ENCODE measurements around the gene PITX1.

The PITX1 gene

DNA sequence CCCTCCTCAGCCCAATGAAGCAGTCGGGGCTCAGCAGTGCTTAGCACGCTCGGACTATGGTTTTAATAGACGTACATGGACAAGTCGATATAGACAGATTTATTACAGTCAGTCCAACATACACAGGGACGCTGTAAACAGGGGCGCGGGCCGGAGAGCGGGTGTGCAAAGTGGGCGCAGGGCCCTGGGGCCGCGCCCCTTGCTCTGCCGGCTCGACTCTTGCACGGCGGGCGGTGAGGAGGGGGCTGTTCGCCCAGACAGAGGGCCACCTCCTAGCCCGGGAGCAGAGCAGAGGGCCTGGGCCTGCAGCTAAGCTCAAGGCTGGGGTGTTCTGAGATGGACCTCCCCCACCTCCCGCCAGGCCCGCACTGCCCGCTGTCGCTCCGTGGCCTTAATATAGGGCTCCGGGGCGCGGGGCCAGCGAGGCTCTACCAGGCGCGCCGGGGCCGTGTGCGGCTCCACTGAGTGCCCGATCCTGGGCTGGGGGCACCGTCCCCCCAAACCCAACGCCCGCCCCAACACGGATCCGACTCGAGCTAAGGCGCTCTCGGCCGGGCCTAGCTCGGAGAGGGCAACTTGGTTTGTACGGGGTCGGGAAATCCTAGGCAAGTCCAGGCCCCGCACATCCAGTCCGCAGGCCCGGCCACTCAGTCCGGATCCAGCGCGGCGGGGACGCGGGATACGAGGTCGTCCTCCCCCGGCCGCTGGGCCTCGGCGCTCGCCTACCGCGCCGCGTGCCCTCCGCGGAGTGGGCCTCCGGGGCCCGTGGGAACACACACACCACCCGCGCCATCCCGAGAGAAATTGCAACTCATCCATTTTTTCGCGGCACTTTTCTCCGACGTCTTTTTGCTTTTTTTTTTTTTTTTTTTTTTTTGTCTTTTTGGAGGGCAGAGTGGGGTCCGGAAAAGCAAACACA lies 6.1 kb downstream of the PITX1 start:
- DNase-seq: no peak

DNA sequence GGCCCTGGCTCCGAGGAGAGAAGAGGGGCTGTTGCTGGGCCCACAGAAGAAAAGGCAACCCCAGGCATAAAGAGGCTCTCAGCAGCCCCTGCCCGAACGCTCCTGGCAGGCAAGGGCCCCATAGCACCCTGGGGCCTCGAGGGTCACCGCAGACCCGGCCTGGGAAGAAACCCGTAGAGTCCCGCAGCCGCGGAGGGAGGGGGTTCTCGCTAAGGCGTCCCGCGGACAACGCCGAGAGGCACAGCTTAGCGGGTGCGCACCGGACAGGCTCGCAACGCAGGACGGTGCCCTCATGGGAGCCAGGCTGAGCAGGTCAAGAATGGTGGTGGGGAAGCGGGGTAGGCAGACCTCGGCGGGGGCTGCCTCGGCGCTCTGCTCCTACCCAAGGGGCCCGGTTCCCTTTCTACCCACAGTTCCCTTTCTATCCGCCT lies 6.7 kb downstream of the PITX1 start:
- no peak for DNase-seq

DNA sequence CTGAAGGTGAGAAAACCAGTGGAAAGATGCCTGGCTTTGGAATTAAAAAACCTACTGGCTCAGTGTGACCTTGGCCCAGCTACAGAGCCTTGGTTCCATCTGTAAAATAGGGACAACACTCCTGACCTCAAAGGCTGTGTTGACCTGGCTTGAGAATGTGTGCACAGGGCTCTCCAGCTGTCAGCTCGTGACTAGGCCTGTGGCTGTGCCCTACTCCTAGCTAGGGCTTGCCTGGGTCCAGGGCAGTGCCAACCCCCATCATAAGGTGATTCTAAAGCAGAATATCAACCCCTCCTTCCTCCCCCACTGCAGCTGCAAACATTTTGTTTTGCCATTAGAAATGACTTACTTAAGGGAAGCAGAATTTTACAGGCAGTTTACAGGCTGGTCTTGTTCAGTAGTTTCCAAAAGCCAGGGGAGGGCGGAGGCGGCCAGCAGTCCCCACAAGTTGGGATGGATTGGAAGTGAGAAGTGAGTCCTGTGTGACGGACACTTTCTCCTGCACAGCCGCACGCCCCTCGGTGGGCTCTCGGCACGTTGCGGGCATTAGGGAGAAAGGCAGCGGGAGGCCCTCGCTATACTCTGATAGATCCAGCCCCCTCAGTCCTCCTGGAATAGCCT lies 7.3 kb downstream of the PITX1 start:
- DNase-seq: peak; percentile 36

DNA sequence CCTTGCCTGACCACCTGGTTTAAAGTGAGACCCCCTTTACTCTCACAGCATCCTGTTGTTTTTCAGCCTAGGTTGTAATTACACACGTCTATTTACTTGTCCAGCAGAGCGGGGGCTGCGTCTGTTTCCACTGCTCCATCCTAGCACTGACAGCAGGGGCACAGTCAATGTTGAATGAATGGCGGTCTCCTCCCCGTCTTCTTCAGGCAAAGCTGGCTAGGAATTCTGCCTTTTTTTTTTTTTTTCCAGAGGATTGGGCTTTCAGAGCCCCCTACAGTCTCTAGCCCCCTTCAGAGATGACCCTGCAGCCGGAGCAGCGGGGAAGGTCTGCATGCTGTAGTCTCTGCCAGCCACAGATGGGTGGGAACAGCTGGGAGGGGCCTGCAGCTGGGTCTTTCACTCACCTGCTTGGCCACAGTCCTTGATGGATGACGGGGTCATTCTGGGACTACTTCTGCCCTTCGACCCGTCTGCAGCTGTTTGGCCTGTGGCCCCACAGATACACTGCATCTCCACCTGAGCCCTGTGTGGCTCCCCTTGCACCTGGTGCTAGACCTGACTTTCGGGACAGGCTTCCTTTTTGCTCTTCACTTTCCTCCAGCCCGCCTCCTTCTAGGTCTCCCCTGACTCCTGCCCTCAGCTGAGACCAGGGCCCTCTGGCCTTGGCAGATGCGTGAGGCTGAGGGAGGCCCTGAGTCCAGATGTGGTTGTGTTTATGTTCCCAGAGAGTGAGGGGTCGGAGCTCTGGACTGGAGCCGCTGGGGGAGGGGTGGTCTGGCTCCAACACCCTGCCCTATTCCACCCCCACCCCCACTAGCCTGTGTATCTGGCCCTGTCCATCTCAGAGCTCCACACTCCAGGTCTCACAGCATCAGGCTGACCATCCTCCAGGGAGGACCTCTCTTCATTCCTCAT lies 8.0 kb downstream of the PITX1 start:
- DNase-seq: no peak

DNA sequence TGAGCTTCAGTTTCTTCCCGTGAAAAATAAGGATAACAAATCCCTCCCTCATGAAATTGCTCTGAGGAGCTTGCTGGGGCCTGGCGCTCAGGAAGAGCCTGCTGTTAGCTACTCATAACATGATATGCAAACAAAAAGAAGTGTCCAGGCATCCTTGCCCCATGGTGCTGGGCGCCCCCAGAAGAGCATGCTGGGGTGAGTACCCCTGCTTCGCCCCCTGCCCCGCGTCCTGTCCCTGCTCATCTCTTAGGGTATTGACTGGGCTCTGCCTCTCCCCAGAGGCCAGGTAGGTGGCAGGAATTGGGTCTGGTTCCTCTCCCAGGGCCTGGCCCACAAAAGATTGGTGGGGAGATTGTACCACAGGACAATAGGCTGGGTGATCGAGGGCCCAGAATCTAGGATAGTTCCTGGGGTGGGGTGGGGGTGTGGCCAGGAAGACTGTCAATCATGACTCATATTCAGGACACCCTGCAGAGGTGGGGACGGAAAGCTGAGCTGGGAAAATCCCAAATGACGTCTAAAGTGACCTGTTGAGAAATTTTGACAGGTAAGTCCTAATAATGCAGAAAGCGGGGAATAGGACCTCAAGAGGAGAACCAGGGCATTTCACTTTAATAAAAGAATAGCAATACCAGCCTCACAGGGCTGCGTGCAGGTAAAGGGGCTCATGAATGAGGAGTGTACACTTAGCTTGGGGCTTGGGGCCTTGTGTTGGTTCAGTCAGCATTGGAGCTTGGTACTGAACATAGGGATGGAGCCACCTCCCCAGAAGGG lies 8.9 kb downstream of the PITX1 start:
- DNase-seq: no peak

DNA sequence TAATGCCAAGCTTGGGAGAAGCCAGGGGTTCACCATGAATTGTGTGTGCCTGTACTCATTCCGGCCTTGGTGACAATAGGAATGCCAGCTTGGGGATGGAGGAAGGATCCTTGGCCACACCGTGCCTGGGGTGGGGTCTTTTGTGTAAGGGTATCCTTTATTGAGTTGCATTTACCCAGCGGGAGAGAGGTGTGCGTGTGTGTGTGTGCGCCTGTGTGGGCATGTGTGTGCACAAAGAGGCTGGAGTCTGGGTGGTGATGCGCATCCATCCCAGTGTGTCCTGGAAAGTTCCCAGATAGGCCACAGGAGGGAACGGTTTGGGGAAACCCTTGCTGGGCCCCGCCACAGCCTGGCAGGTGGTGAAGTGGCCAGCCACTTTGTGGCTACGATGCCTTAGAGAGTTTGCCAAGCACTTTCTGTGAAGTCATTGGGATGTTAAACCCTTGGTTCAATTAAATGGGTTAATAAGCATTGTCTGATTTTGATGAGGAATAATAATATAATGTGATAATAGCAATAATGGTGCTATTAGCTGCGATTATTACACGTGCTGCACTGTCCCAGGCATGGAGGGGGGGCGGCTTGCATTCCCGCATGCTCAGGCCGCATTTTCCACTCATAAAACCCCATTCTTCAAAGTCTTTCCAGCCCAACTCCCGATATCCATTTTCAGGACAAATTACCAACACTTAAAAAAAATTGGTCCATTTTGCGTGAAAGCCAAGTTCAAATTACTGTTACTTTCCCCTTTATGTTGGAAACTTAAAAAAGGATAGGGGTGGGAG lies 13.7 kb downstream of the PITX1 start:
- DNase-seq: no peak

DNA sequence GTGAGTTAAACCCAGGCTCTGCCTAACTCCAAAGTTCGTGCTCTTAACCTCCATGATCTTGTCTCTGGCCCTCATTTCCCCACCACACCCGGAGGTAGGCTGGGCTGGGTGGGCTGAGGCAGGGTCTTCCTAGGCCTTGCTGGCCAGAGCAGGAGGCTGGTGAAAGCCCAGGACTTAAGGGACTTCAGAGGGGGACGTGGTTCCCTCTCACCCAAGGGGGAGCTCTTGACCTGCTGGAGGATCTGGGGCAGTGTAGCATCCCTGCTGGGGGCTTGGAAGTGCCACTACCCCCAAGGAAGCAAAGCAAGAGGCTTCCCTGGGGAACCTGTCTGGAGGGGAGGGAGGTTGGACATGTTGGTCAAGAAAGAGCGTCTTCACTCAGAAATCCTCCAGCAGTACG lies 14.7 kb downstream of the PITX1 start:
- no peak for DNase-seq

DNA sequence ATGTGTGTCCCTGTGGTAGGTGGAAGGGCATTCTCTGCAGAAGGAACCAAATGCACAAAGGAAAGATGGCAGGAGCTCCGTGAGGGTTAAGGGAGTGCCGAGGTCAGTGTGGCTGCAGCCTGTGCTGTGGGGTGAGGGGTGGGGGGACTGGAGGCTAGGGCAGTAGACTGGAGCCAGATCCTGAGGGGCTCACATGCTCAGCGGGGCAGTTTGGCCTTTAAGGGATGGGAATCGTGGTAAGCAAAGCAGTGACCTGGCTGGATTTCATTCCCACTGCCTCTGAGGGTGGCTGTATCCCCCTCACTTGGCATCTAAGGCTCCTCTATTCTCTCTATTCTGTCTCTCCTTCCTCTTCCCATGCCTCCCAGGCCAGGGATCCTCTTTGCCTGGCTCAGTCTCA lies 15.6 kb downstream of the PITX1 start:
- no peak for DNase-seq

DNA sequence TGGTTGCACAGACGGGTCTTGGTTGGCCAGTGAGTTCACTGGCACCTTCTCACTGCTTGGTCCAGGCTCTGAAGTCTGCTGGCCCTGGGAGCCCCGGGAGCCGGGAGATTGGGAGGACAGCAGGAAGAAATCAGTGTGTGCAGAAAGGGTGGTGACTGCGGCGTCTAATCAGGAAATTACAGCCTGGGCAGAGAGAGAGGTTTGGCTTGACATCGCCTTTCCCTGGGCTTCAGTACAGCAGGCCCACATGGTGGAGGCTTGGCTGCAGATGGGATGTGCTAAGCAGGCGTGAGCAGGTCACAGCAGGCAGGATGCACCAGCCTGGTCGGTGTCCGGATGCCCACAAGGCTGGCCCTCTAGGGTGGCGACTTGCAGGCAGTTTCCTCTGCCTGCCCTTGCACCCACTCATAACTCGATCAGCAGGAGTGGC lies 17.2 kb downstream of the PITX1 start:
- no peak for DNase-seq

DNA sequence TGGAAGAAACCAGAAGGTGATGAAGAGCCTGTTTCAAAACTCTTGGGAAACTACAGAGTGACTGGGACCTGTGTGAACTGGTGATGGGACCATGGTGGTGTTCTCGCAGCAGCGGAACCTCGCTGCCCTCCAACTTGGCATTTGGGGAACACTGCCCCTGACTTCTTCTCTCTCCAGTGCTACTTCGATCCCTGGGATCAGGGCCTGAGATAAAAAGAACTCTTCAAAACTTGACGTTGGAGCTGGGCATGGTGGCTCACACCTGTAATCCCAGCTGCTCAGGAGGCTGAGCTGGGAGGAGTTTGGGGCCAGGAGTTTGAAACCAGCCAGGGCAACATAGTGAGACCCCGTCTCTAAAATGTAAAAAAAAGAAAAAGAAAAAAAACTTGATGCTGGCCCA lies 18.1 kb downstream of the PITX1 start:
- DNase-seq: no peak

DNA sequence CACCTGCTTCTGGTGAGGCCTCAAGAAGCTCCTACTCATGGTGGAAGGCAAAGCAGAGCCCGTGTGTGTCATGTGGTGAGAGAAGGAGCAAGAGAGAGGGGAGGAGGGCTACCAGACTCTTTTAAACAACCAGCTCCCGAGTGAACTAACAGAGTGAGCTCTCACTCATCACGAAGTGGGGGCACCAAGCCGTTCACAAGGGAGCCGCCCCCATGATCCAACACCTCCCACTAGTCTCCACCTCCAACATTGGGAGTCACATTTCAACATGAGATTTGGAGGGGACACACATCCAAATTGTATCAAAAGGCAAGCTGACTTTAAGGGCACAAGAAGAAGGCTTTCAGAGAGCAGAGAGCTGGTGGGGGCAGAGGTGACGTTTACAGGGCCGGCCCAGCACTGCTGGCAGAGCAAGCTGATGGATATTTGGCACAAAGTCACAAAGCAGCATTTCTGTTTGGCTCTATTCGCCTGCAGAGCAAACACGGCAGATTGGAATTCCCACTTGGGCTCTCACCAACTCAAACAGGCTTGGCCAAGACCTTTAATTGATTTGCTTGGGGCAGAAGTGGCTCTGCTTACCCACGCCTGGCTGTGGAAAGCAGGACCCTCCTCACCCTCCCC lies 20.0 kb downstream of the PITX1 start:
- no peak for DNase-seq

DNA sequence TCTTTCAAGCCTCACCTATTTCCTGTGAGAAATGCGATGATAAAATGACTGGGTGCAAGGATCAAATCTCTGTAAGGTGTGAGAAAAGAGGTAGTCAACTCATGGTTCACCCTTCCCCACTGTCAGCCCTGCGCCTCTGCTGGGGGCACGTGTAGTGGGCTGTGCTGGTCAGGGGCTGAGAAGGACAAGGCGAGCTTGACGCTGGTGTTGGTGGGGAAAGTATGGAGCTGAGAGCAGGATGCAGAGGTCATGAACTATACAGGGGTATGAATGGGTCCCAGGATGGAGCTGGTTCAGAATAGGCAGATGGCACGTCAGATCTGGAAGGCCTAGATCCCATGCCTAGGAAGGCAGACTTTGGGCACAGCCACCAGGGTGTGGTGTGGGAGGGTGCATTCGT lies 20.6 kb downstream of the PITX1 start:
- DNase-seq: no peak

DNA sequence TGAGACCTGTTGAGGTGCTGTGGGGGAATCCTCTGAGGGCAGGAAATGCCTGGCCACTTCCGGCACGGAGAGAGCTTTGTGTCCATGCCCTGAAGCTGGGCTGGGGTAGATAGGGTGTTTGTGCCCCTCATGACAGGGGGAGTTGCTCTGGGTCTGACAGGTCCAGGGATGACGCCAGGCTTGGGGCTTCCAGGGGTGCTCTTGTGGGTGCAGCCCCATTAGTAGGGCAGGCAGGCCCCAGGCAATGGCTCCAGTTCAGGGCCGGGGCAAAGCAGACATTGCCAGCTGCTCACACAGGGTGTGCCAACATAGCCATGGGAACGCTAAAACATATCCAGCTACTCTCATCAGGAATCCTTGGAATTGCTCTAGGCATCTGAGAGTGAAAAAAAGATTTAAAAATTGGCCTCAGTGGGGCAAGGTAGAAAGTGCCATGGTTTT lies 21.1 kb downstream of the PITX1 start:
- no peak for DNase-seq

DNA sequence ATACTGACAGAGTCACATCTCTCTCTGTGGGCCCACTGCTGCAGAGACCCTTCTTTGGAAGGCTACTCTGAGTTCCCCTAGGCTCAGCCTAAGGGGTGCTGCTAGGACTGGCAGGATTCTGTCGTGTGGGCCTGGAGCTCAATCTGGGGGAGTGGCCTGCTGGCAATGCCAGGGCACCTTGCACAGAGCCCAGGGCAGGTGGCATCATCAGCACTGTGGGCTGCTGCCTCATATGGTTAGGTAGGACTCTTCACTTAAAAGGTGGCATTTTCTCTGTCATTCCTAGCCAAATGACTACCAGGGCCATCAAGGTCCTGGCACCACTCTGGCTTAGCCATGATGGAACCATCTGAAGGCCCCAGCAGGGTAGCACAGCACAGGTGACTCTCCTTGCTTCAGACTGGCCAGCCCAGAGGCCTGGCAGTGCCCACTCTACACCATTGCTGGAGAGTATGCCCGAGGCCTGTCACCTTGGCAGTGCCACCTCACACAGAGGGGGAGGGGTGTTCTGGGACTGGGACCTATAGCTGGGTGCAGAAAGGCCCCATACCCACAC lies 21.9 kb downstream of the PITX1 start:
- no peak for DNase-seq

DNA sequence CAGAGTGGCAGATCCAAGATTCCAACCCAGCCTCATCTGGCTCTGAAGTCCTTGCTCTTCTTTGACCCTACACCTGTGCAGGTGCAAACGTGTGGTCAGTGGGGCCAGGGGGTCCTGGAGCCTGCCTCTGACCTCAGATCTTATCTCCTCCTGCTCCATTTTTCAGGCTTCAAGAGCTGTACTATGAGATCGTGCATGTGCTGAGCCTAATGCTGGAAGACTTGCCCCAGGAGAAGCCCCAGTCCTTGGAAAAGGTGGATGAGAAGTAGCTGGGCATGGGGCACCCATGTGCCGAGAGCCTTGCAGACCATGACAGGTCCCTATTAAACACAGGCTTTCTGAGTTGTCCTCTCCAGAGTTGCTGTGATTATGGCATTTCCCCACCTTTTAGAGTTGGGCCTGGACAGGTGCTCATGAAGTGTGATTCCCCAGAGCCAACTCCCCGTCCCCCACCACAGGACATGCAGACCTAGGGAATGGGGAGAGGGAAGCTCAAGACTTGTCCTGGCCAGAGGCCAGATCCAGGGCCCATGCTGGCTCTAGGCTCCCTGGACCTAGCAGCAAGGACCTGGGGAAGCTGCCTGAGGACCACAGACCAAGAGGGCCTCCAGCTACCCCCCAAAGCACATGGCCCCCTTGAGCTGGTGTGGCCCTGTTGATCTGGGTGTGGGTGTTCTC lies 22.5 kb downstream of the PITX1 start:
- no peak for DNase-seq

DNA sequence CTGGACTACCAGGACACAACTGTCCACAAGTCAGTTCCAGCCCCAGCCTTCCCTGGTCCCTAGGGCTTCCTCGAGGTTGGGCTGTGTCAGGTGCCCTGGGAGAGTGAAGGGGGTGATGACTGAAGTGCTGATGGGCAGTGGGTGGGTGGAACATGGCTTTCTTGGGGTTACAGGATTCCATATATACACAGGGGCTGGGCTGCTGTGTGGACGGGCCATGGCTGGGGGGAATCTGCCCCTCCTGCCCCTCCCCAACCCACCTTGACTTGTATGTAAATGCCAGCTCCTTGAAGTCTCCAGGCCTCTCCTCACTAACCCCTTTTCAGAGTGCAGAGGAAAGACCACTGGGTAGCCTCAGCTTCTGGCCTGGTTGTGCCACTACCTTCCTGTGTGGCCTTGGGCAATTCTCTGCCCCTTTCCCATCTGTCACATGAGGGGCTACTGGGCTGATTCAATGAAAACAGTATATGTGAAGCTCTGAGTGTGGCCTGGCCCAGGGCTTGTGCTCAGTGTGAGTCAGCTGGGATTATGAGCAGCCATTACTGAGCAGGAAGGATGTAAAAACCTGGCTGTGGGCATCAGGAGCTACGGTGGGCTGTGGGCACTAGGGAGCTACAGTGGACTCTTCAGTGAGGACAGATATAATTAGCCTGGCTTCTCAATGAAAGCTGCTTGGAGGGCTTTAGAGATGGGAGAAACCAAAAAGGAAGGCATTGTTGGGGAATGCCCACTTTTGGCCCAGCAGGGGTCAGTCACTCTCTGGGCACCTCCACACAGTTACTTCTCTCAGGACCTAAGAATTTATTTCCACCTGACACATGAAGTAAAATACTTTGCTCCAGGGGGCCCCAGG lies 23.3 kb downstream of the PITX1 start:
- no peak for DNase-seq

DNA sequence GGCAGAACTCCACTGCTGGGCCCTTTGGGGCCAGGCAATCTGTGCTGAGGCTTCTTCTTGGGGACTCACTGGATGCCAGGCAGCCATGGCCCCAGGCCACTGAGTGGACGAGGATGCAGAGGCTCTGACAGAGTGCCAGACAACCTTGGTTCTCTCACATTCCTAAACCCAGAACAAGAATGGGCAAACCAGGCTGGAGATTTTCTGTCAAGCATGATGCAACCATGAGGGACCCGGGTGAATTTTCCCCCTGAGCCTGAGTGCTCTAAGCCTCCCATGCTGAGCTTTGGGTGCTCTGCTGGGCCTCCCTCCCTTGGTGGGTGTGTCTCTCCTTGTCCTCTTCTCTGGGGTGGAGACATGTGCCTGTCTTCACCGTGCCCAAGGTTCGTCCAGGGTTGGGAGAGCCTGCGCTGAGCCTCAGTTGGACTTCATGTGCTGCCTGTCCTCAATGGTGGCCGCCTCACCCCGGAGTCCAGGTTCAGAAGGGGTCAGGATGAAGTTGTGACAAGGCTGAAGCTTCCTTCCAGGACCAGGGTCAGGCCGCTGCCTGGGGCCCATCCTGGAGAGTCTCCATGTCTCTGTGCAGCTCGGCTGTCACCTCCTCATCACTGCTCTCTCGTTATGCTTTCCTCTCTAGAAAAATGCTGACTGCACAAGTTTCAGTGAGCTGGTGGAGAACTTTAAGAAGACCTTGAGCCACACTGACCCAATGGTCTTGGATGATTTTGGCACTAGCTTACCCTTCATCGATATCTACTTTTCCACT lies 24.1 kb downstream of the PITX1 start:
- DNase-seq: no peak

DNA sequence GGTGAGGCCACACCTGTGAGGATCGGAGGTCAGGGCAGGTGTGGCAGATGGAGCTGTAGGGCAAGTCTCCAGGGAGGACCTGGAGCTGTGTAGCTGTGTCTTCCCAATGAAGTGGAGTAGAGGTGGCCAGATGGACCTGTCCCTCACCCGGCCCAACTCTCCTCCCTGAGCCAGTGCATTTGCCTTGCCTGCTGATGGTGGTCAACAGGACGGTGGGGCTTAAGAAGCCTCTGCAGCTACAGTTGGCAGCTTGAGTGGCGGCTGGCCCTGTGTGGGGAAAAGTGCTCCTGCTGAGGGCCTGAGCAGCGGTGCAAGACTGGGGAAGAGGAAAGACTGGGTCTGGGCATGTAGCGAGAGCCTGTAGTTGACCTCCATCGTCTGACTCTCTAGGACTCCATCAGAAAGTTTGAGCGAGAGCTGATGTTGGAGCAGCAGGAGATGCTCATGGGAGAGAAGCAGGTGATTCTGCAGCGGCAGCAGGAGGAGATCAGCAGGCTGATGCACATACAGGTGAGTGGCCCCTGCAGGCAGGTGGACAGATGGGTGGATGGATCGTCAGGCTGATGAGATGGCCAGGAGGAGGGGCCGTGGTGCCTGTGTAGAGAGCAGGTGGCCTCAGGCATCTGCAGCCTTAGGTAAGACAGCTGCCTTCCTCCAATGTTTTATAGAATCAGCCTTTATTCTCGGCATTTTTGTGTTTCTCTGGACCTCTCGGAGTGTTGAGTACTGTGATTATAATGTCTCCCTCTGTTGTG lies 24.9 kb downstream of the PITX1 start:
- no peak for DNase-seq
